GM21723 (cell line): ENCODE measurements around the gene ADAM8.

Experiments
- ATAC-seq: cut with Tn5 transposase; IDR thresholded peaks from one replicate; pipeline ENCODE4 v1.9.1; 2021; ENCODE audit warnings: mild to moderate bottlenecking, moderate library complexity; ENCODE audit not compliant: unreplicated experiment

ADAM8 gene

GRCh38 chr10:133282846-133283390 is 6.2 kb upstream of the ADAM8 start:
- ATAC-seq: no peak

DNA sequence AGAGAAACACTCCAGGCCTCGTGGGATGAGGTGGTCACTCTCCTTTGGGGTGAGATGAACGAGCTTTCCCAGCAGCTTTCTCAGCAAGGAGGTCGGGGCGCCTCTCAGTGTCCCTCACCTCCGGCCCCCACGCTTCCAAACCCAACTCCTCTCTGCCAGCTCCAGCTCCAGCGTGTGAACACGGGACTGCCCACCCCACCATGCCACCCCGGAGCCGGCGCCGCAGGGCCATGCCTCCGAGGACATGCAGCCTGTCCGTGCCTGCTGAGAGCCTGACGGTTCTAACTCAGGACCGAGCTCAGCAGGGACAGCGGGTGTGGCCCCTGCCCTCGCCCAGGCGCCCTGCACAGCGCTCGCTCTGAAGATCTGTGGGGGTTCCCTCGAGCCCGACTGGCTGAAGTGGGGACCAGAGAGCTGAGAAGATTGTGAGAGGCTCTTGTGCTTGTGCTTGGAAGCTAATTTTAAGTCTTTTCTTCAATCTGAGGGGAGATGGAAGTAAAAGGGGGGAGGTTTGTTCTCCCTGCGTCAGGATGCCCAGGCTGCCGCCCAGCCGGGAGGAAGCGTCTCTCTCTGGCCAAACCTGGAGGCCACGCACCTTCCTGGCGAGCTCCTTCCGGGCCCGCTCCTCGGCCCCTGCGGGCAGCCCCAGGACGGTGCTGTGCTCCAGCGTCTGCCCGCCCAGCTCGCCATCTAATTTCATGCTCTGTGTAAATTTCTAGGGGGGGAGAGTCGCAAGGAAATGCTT is 5.1 kb upstream of the ADAM8 start:
- no peak for ATAC-seq

GRCh38 chr10:133281084-133281483 is 4.4 kb upstream of the ADAM8 start:
- ATAC-seq: no peak

DNA sequence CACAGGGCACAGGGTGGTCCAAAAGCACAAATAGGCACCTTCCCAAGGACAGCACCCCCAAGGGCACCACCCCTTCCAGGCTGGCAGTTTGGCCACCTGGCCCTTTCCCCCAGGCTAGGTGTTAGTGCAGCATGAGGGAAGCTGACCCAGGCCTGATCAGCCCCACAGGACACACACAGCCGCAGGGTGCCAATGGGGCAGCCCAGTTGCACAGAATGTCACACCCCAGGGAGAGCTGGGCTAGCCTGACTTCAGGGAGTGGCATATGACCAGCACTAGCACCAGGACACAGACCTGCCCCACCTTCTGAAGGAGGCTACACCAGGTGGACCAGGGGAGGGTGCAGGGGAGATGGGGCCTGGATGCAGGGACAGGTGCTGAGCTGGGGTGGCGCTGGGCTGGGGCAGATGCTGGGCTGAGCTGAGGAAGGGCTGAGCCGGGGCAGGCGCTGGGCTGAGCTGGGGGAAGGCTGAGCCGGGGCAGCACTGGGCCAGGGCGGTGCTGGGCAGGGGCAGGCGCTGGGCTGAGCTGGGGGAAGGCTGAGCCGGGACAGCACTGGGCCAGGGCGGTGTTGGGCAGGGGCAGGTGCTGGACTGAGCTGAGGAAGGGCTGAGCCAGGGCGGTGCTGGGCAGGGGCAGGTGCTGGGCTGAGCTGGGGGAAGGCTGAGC is 3.9 kb upstream of the ADAM8 start:
- no peak for ATAC-seq

- ATAC-seq: no peak
Observed at GRCh38 chr10:133279326-133280226, 2.9 kb upstream of the ADAM8 start.

DNA sequence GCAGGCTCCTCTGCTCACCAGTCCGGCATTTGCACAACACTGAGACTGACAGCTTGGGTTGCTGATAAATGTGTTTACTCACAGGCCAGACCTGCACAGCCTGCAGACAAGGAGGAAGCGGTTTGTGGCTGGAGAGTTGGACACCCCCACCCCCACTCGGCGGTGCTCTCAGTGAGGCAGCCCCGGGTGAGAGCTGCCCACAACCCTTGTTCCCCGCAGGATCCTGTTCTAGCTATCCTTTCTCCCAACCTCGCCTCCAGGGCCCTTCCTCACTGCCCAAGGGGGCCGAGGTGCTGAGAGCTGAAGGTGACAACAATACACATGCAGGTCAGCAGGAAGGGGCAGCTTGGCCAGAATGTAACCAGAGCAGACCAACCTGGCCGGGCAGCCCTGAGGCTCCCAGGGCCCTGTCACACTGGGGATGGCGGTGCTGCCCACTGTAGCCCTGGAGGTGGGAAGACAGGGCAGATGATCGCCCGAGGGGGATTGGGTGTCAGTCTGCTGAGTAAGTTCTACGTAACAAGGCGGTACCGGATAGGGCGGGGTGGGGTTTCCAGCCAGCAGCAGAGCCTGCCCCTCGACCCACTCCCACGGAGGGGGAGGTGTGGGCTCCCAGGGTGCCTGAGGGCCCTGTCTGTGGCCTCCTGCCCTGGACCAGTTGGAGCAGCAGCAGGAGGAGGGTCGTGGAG is 2.1 kb upstream of the ADAM8 start:
- ATAC-seq: peak; percentile 40

DNA sequence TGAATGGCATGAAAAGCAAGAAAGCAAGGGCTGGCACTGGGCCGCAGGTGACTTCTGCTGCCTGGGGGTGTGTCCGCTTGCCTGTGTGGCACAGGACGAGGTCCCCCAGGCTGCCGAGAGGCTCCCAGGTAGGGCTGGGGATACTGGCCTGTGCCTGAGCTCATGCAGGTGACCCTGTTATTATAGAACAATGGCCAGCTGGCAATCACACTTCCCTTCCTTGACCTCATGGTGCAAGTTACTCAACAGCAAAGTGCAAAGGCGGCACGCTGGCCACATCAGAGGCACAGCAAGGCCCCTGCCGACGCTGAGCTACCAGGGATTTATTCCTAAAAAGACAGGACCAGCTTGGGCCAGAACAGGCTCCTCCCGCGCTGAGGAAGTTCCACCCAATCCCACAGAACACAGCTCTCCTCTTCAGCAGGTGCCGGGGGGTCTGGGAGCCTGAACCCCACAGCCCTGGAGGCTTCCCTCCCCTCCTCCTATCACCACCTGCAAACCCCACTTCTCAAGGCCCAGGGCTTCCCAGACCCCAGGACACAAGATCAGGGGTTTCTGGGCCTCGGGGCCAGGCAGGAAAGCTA is 1.4 kb upstream of the ADAM8 start:
- no peak for ATAC-seq

- ATAC-seq: no peak
Observed at GRCh38 chr10:133277277-133277992, 767 bp upstream of the ADAM8 start.

GRCh38 chr10:133276100-133276434 is 601 bp downstream of the ADAM8 start:
- no peak for ATAC-seq

- peak; percentile 39 for ATAC-seq
Observed at GRCh38 chr10:133275684-133276092, 980 bp downstream of the ADAM8 start.

GRCh38 chr10:133274751-133275683 is 1.7 kb downstream of the ADAM8 start:
- ATAC-seq: peak; percentile 52

DNA sequence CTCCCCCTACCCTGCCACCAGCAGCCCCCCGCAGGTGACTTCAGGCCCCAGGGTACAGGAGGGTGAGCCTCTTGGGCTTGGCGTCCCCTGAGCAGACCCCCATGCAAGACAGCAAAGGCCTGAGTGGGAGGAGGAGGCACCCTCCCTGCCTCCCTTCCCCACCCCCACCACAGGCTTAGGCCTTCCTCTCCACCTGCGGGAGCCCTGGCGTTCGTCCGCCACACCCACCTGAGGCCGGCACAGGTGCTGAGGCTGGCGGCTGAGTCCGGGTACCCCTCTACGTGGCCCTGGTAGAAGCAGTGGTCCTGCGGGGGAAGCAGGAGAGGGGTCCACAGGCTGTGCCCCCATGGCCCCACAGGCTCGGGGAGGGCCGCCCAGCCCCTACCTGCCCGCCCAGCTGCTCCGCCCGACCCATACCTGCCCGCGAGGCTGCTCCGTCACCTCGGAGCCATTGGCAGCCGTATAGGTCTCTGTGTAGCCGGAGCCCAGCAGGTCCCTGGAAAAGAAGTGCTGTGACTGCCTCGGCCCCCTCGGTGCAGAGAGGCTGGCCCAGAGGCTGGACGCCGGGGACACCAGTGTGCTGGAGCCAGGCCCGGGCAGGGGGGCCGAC is 3.0 kb downstream of the ADAM8 start:
- ATAC-seq: no peak

DNA sequence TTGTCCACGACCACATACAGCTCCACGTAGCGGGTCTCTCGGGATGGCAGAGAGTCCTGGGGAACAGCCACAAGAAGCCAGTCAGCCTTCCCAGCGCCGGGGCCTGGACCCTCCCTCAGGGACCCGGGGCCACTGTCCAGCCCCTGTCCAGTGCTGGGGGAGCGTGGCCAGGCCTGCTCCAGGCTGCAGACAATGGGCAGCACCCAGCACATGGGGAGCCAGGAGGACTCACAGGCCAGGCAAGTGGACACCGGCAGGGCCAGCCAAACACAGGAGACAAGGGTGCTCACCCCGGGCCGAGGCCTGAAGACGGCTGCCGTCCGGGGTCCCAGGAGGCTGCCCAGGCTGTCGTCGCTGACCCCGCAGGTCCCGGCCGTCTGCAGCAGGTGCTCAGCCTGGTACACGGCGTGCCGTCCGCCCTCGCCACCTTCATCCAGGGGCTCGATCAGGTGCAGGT is 3.7 kb downstream of the ADAM8 start:
- no peak for ATAC-seq

- ATAC-seq: no peak
Observed at GRCh38 chr10:133272301-133272963, 4.2 kb downstream of the ADAM8 start.

GRCh38 chr10:133271521-133272300 is 5.0 kb downstream of the ADAM8 start:
- ATAC-seq: no peak

DNA sequence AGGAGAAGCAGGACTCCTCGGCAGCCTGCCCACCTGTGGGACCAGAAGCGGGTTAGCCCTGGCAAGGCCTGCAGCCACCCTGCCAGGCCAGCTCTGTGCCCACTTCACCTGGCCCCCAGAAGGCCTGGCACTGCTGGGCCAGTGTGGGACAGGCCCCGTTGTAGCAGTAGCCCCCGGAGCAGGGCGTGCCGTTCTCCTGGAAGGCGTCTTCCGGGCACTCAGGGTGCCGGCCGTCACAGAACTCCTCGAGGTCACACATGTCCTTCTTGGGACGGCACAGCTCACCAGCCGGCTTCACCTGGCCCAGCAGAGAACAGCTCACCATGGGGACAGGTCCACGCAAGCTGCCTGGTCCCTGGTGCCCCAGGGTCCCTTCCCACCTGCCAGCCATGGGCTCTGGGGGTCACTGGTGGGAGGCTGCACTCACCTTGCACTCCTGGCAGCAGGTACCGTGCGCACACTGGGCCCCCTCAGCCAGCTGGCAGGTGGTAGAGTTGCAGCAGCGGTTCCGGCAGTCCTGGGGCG is 5.8 kb downstream of the ADAM8 start:
- no peak for ATAC-seq

DNA sequence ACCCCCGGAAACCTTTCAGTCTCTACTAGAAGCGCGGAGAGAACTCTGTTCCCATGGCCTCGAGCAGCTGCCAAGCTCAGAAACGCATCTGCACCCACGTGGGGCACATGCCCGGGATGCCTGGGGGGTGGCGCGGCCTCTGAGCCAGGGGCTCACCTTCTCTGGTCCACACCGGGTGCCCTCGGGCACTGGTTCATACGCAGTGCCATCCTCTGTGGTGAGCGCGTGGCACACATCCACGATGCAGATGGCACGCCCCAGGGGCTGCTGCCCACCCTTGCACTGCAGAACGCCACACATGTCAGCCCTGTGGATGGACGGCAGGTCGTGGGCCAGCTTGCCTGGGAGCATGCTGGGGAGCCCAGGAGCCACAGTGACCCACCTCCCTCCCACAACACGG is 6.5 kb downstream of the ADAM8 start:
- ATAC-seq: no peak
